22Rv1 (cell line): ENCODE measurements around the gene CALML4.

Experiments
- CTCF ChIP-seq: fragments of 450-650 bp; IDR thresholded peaks from 2 replicates; pipeline ENCODE4 v1.5.1; 2017; ENCODE audit warnings: mild to moderate bottlenecking
- ZFX ChIP-seq: fragments of 450-650 bp; IDR thresholded peaks from 2 replicates; pipeline ENCODE4 v1.6.1; 2017; ENCODE audit warnings: antibody characterized with exemption, borderline replicate concordance

- TF ChIP-seq CTCF (no peak), ZFX (no peak)
Measured at GRCh38 chr15:68177742-68178141, 27.4 kb downstream of the CALML4 start.
